KG1 (cell line): ENCODE results near the gene EFCAB11.
A peak's percentile ranks its signal among the peaks of the same experiment; 100 is the strongest.

ENCODE experiments used
- DNase-seq: peaks from one replicate; lab custom pipeline; 2025; lab: John Stamatoyannopoulos, UW

The EFCAB11 gene

DNA sequence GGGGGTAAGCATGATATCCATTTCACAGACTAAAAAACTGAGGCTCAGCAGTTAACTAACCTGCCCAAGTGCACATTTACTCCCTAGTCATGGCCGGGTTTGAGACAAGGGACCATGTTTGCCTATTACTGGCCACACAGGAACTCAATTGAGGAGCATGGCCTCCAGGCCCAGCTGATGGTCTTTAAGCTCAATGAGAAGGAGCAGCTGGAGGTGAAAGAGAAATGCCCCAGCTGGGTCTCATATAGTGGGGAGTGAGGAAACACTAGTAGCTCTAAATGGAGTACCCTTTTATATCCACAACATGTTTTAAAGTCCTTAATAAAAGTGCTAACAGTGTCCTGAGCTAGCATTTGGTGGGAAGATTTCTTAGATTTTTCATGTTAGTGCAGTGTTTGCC lies 2.8 kb upstream of the EFCAB11 start:
- DNase-seq = no peak

DNA sequence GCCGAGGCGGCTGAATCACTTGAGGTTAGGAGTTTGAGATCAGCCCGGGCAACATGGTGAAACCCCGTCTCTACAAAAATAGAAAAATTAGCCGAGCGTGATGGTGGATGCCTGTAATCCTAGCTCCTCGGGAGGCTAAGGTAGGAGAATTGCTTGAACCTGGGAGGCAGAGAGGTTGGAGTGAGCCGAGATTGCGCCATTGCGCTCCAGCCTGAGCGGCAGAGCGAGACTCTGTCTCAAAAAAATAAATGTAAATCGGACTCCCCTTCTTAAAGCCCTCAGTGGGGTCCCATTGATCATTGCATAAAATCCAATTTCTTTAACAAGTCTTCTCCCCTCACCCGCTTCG lies 2.1 kb upstream of the EFCAB11 start:
- no peak for DNase-seq

DNA sequence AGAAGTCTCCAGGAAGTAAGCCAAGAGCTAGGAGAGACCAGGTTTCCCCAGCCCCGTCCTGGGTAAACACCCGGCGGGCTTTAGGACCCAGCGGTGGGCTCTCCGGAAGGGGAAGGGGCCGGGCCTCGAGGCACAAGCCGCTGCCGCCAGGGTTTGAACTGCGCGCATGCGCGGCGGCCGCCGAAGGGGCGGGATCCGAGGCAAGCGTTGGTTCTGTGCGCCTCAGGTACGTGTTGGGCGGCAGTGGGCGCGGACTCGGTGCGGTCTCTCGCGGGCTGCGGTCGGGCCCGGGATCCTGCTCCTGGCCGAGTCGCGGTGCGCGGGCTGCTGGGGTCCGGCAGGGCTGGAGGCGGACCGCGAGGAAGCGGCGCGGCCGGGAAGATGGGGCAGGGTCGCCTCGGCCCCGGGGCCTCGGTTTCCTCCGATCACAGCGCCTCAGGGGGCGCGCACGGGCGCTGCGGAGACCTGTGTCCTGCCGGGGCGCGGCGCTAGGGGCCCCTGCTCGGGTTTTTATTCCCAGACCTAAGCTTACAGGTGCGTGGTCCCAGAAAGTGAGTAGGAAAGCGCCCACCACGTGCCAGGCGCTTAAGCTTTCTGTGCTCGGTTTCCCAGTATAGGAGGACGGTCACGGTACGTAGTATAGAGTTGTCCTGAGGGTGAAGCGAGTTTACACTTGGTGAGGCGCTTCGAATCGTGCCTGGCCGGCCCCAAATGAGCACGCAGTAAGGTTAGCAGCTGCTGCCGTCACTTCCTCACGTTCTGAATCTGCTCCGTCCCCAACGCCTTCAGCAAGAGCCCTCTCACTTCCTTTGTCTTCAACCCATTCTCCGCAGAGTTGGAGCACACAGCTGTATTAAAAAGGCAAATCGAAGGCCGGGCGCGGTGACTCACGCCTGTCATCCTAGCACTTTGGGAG lies 1.5 kb upstream of the EFCAB11 start, which contains the start of gene TDP1:
Gene TDP1, plus strand, starts transcription at position 183 of the 916 bp plus-strand sequence. CDS start 7,188 bp downstream, outside the sequence.
- DNase-seq = peak; percentile 94

DNA sequence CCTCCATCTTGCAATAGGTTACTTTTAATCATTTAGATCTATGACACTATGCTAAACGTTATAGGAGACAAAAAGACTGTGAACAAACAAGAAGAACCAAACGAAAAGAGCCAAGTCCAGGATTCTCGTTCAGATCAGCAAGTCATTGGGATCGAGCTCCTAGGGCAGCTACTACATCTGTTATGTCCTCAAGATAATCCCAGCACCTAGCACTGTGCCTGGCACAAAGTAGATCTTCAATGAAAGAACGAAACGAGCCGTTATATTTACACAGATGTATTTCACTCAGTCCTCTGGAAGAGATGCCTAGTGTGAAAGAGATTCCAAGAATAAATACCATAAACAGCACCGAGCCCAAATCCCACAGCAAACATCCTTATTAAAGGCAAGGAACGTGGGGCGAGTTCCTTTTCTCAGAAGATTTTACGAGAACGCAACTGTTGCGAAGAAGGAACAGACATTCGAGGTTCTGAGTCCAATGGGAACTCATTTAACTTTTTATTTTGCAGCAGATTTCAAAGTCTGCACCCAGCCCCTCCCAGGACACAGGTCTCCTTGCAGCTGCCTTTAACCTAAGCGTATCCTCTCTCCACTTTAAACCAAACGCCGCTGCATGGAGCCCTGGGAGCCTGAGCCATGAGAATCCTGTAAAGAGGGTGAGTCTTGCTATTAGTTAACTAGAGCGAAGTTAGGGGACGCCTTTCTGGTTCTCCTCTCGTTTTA lies 653 bp upstream of the EFCAB11 start:
- DNase-seq = peak; percentile 64

DNA sequence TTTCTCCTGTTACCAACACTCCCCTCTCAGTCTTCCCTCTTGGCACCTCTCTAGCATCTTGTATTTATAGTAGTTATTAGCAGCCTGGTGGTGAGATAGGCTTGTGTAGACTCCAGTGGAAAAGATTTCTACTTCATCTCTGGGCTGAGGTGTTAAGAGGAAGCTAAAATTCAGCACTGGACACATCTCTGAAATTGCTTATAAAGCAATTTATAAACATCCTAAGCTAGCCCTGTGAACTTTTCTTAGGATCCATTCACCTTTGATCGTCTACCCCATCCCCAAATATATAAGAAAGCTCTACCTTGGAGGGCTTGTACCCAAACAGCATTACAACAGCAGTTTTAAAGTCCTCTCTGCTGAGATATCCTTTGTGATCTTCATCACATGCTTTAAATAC lies 928 bp downstream of the EFCAB11 start:
- no peak for DNase-seq

DNA sequence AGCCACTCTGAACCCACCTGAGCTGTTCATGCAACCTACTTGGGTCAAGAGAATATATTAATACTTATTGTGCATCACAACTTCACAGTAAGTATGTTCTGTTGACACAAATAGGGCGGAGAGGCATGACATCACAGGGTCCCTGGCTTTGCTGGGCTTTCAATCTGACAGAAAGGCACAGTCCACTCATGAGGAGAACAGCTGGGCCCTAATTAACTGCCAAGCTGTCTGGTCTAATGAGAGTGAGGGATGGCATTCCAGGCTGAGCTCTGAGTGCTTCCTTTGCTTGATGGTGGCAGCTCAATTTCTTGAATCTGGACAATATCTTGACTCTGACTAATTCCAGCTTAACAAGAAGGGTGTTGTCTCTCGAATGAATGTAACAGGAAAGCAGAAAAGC lies 2.0 kb downstream of the EFCAB11 start:
- DNase-seq = no peak

DNA sequence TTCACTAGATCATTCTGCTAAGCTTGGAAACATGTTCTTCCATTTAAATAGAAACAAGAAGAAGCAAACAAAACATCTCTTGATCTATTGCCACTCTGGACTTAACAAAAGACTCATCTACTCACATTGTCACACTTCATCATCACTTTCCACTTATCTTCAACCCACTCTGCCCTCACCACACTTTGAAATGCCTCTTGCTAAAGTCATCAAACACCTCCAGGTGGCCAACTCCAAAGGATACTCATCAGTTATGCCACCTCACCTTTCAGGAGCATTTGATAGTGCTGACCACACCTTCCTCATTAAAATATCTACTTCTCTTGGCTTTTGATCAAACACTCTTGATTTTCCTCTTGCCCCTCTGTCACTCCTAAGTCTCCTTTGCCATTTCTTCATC lies 7.2 kb downstream of the EFCAB11 start:
- DNase-seq = no peak

DNA sequence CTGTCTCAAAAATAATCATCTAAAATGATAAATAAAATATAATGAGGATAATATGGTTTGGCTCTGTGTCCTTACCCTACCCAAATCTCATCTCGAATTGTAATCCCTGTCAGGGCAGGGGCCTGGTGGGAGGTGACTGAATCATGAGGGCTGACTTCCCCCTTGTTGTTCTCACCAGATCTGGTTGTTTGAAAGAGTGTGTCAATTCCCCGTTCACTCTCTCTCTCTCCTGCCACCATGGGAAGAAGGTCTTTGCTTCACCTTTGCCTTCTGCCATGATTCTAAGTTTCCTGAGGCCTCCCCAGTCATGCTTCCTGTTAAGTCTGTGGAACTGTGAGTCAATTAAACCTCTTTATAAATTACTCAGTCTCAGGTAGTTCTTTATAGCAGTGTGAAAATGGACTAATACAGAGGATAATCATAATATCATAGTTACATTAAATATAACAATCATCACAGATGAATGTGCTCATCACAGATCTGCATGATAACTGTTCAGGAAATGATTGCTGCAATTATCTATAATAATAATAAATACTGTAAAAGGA lies 12.6 kb downstream of the EFCAB11 start:
- DNase-seq = no peak

DNA sequence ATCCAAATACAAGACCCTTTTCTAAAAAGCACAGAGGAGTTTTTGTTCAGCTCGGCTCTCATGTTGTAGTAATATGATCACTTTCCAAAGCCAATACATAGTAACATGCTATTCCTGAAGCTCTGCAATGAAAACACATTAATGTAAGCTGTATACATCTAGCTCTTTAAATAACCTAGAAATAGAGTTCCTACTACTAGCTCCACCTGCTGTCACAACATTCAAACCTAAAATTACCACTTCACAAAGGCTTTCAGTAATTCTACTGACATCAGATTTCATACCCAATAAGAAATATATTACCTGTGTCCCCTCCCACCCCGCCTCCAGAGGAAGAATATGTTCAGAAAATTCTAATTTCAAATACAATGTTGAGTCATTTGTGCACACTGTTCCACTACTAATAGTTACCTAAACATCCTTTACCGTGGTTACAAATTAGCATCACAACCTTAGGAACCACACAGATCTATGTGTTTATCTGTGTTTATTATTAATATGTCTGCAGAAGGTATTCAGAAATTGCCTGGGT lies 17.8 kb downstream of the EFCAB11 start:
- no peak for DNase-seq

DNA sequence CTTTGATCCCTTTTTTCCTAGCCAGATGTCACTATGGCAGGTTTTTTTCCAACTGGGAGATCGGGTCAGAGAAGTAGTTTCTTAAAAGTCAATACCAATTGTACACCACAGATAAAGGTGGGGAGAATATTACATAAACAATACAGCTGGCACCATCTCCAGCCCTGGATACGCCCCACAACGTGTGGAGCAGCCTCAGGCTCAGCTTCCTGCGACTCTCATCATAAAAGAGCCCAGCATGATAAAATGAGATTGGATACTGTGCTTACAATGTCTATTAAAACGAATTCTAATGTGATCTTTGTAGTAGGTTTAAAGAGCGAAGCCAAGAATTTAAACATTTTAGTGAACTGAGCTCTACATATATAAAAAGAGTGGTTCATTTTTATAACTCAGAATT lies 21.5 kb downstream of the EFCAB11 start:
- DNase-seq = no peak

DNA sequence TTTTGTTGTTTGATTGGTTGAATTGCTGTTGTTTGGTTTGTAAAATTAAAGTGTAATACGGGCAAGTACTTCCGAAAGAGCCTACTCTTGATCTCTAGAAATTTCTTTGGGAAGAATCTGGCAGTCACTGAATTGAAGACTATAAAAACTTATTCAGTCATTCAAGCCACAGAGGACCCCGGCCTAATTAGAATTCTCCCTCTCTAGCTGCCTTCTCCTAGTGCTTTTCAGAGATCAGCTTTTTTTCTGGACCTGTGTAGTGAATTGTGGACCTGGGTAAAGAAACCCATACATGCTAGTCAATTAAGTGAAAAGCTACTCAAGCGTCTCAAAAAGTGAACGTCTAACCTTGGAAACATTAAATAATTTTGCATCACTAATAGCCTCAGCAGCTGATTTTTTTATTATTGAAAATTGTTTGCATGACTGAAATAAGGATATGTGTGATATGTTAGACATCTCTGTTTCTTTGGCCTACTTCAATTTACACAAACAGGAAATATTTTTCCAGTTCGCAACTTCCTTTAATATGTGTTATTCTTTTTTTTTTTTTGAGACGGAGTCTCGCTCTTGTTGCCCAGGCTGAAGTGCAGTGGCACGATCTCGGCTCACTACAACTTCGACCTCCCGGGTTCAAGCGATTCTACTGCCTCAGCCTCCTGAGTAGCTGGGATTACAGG lies 27.2 kb downstream of the EFCAB11 start:
- no peak for DNase-seq

DNA sequence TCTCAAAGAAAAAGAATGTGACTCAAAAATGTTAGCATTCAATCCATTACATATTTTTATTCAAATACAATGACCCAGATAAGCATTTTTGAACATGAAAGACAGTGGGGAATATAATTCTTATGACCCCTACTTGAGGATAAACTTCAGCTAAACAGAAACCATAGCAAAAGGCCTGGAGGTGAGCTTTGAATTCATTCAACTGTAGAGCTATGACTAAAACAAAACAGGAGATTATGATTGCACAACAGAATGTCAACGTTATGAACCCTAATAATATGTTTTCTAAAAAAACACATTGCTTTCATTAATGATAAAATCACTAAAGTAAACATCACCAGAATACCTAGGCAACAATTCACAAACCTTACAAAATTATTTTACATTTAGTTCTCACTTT lies 27.8 kb downstream of the EFCAB11 start:
- no peak for DNase-seq

DNA sequence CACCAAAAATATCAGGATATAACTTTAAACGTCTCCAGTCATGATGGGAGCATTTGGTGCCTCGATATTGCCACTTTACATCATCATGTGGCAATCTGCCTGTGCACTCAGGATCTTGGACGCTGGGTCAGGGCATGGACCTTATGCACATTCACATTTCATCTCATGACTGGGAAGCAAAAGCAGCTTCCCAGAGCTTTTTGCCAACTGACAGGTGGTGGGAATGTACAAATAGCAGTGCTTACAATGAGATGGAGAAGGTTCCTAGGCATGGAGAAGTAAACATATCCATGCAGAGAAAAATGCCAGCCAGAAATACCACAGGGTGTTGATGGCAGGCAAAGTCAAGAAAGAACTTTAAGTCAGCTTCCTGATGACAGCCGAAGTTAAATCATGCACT lies 30.3 kb downstream of the EFCAB11 start:
- no peak for DNase-seq

DNA sequence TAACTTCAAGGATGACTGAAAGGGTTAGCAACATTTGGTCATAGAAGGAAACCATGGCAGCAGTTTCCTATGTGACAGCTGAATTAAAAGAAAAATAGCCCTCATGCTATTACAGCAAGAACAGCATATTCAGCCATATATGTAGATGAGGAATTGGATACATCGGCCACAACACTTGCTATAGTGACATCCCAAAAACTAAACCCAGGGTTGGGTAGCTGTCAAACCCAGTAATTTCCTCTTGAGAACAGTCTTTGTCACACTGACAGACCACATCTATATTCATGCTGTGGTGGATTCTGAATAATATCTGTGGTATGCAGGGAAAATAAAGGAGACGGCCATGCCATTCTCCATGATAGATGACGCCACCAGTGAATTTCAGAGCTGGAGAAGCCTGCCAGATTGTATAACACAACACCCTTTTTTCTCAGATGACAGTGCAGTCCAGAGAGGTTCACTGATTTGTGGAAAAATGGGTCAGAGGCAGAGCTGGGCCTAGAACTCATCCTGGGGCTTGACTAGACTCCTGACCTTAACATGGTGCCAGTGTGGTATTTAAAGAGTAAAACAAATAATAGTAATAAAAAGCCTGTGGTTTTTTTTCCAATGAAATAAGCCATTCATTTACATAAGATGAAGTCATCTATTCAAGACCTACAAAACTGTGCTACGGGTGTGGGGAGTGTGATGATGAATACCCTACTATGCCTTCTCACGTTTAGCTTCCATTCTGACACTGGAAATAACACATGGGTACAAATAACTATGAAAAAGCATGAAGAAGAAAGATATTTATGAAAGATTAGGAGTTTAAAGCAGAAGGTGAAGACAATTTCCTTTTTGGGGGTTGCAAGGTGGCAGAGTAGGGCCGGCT lies 32.3 kb downstream of the EFCAB11 start:
- DNase-seq = no peak

DNA sequence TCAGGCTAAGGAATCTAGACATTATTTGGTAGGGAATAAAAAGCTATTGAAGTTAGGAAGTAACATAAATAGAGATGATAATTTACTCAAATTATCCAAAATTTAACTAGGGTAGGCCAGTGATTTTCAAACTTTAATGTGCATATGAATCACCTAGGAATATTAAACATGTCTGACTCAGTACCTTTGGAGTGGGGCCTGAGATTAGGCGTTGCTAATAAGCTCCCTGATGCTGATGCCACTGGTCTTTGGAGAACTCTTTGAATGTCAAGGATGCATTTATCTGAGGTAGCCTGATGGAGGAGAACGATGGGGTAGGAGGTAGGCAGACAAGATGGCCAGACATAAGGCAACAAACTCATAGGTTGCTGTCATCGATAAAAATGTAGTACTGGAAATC lies 33.2 kb downstream of the EFCAB11 start:
- no peak for DNase-seq

DNA sequence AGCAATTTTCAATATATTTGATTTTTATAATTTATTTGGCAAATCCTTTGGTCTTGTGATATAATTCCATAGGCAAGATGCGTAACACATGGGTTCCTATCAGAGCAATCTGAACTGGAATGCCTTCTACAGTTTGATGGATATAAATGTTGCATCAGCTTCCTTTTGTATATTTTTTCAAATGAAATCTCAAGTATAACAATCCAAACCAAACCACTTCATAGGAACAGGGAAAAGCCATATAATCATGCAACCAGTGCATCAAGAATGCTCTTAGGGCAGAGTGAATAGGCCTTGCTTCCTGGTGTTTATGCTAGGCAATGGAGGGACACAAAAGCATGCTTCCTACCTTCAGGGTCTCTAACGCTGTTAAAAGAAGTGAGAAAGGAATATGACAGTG lies 34.5 kb downstream of the EFCAB11 start:
- no peak for DNase-seq

DNA sequence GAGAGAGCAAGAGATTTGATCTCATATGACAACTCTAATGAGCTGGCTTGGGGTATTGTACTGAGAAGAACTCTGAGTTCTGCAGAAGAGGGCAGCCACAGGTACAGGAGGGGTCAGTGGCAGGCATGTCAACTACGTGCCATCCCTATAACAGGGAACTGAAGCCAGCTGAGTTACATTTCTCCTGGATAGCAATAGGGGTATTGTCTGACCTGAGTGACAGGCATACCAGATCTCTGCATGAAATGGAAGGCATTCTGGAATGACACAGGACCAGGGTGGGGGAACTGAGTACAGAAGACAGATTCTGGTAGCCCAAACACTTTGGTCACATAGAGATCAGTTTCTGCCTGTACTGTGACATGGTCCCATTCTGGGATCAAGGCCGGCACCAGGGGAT lies 35.8 kb downstream of the EFCAB11 start:
- DNase-seq = no peak

DNA sequence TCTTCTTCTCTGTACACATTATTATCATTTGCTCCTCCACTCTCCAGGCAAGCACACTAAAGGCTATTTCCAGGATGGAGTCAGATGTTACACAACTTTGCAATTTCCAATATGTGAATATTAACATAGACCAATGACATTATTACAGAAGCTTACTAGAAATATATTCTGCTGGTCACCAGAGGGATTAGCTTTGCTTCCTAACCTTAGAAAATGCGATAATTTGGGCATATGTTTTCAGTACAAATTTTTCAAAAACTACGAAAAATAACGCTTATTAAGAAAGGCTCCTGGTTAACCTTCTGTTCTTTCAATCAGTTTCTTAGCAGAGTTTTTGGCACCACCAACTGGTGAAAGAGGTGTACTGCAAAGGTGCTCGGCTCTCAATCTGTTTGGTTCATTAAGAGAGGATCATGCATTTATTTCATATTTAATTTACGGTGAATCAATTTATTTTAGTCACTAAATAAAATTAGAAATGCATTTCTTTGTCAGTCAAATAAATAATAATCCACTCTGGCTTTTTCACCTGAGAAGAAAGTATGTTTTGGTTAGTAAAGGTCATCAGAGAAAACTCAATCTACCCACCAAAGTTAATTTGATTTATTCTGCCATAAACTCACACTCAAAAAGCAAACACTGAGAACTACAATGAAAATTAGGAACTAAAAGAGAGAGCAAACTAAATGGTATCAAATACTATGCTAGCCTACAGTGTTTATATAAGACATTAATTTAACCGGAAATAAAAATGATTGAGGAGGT lies 39.2 kb downstream of the EFCAB11 start:
- peak; percentile 67 for DNase-seq

DNA sequence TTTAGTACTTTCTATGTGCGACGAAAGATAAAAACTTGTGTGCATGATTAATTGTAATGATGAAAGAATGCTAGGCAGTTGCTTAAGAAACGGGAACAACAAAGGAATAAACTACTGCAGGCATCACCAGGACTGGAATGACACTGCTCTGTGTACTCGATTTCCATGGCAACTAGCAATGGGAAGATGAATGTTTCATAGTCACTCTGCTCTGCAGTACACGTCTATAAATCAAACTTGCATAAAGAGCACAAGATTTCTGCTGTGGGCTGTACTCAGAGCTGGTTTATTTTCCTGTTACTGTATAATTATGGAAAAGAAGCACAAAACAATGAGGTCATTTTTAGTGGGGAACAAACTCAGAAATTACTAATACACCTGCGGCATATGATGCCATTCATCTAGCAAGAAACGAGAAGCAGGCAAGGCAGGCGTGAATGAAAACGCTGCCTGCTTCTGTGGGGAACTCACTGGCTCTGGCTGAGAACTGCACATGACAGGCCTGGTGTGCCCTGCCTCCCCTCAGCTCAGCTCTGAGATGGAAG lies 41.8 kb downstream of the EFCAB11 start:
- no peak for DNase-seq

DNA sequence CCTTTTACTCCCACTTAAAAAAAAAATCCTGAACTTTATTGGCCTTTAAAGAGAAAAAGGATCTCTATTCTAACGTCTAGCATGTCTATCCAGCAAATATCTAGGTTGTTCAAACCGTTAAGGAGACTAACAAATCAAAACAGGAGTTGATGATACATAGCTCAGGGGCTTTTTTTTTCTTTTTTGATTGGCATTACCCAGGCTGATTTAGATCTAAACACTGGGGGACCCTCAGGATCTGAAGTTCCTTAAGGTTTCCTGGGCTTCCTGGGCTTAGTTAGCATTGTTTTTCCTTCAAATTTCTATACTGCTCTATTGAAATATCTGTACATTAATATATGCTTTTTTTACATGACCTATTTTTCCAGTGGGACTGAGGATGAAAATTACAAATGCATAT lies 42.3 kb downstream of the EFCAB11 start:
- DNase-seq = no peak
